ENCODE results near the gene SLC30A2.

The SLC30A2 gene

DNA sequence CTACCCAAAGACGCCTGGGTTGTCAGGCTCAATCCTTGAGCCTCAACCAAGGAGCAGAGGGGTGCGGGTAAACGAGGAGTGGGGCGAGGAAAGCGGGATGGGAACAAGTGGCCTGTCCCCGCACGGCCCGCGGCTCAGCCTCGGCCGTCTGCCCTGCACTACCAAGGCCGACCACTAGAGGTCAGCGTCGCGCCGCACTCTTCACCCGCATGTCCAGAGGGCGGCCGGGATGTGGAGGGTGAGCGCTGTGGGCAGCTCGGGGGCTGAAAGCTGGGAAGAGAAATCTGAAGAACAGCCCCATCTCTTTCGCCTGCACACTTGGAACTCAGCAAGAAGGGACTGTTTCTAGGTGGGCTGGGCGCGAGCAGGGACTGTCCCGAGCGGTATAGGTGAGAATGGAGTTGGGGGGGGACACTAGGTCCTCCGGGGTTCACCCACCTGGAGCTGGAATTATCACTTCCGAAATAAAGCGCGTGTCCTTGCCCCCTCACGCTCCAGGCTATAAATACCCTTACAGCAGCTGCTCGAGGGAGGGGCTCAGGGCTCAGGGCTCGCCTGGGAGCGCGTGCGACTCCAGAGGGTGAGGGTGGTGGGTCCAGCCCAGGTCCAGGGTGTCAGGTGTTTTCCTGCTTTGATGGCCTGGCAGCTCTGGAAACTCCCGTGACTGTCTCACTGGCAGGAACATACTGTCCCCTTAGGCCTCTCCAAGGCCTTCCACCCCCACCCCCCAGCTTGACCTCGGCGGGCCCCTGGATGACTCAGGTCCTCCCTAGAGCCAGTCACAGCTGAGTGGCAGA, 9.8 kb downstream of the SLC30A2 start:
- TF ChIP-seq, protein P1, sequence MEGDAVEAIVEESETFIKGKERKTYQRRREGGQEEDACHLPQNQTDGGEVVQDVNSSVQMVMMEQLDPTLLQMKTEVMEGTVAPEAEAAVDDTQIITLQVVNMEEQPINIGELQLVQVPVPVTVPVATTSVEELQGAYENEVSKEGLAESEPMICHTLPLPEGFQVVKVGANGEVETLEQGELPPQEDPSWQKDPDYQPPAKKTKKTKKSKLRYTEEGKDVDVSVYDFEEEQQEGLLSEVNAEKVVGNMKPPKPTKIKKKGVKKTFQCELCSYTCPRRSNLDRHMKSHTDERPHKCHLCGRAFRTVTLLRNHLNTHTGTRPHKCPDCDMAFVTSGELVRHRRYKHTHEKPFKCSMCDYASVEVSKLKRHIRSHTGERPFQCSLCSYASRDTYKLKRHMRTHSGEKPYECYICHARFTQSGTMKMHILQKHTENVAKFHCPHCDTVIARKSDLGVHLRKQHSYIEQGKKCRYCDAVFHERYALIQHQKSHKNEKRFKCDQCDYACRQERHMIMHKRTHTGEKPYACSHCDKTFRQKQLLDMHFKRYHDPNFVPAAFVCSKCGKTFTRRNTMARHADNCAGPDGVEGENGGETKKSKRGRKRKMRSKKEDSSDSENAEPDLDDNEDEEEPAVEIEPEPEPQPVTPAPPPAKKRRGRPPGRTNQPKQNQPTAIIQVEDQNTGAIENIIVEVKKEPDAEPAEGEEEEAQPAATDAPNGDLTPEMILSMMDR (IDR thresholded peaks at IDR 0.05; ENCODE audit: low read depth, low read length), result peak; percentile 96
- Histone ChIP-seq H3K27me3 (ENCODE audit: insufficient read depth, low read depth, severe bottlenecking) (no peaks in the 10 kb centered on the region), H3K9me3 (ENCODE audit: severe bottlenecking) (no peaks in the 10 kb centered on the region), H3K4me3 (ENCODE audit: low read depth, low read length) (peak overlapping the region; percentile 93), H3K36me3 (no peaks in the 10 kb centered on the region), H3K27ac (peak overlapping the region; percentile 72)
- peak; percentile 84 for DNase-seq

DNA sequence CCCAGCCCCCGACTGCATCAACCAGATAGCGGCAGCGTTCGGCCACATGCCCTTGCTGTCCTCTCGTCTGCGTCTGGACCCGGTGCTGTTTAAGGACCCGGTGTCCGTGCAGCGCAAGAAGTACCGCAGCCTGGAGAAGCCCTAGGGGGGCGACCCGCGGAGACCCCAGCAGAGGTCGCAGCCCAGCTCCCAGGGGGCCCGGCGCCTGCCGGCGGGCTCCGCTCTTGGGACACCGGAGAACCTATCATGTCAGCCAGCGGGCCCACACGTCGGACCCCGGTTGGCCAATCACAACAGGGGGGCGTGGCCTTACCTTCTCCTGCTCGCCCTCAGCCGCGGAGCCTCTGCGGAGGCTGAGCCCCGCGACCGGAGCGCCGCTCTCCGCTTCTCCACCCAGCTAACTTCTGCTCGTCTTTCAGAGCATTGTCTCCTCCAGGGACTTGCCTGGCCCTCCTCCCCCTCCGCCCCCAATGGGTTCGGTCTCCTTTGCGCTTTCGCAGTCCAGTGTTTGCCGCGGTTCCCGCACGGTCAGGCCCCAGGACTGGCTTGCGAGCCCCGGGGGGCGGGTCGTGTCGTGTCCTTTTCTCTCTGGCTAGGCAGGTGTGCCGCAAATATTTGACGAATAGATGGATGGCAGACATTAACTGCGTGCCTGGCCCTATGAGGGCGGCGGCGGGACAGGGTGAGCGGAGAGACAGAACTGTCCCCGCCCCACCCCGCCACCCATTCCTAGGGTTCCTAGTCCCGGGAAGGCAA, 10.5 kb downstream of the SLC30A2 start:
- DNase-seq, result peak; percentile 96
- TF ChIP-seq, protein P1 (IDR thresholded peaks at IDR 0.05; ENCODE audit: low read depth, low read length), result peak; percentile 28; the same call in 1 of the 2 replicates
- peak overlapping the region; percentile 93 for H3K4me3 ChIP-seq (ENCODE audit: low read depth, low read length)
- H3K9me3 ChIP-seq (ENCODE audit: severe bottlenecking), result no peaks in the 10 kb centered on the region
- H3K27ac ChIP-seq, result peak overlapping the region; percentile 72
- no peaks in the 10 kb centered on the region for H3K36me3 ChIP-seq
- no peaks in the 10 kb centered on the region for H3K27me3 ChIP-seq (ENCODE audit: insufficient read depth, low read depth, severe bottlenecking)

DNA sequence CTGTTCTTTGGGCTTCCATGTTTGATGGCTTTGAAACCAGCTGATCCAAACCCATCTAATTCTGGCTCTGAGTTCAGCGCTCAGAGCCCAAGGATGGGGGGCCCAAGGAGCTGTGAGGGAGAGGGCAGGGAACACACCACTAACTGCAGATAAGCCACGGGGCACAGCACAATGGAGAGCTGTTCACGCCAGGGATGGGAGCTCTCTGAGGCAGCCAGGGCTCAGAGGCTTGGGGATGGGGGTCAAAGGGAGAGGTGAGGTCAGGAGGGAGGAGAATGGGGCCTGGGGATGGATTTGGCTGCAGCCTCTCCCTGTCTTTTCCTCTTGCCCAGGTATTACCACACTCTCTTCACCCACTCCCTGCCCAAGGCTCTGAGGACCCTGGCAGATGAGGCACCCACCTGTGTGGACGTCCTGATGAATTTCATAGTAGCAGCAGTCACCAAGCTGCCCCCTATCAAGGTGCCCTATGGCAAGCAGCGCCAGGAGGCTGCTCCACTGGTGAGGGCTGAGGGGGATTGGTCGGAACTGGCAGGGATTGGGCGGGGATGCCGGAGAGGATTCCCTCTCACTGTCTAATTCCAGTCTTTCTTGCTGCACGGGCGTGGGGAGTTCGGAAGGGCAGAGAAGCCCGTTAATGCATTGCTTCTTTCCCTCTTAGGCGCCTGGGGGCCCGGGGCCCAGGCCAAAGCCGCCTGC, 11.3 kb downstream of the SLC30A2 start:
- TF ChIP-seq, protein P1 (IDR thresholded peaks at IDR 0.05; ENCODE audit: low read depth, low read length), result no peak
- peak overlapping the region; percentile 72 for H3K27ac ChIP-seq
- DNase-seq, result peak; percentile 35
- H3K4me3 ChIP-seq (ENCODE audit: low read depth, low read length), result peak overlapping the region; percentile 93
- H3K27me3 ChIP-seq (ENCODE audit: insufficient read depth, low read depth, severe bottlenecking), result no peaks in the 10 kb centered on the region
- no peaks in the 10 kb centered on the region for H3K36me3 ChIP-seq
- no peaks in the 10 kb centered on the region for H3K9me3 ChIP-seq (ENCODE audit: severe bottlenecking)

DNA sequence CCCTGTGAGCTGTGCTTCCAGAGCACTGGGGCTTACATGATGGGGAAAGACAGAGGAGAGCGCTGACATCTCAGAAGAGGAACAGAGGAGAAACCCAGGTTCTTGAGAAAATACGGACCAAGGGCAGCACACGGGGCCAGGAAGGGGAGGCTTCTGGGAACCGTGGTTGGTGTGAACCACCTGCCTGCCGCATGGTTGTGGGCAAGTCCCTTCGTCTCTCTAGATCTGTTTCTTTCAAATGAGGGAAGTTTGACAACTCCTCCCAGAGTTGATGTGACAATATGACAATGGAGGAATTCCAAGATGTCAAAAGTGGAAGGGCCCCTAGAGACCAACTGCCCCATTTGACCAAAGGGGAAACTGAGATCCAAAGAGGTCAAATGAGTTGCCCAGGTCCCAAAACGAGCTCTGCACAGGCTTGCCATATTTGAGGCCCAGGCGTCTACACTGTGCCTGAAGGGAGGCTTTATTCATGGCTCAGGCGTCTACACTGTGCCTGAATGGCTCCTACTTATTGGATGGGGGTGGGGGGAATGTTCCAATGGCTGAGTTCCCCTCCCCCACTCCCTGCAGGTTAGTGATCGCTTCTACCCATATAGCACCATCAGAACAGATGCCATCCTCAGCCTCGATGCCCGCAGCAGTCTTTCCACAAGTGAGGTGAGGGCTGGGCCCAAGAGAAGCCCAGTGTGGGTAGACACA, 13.1 kb downstream of the SLC30A2 start:
- no peaks in the 10 kb centered on the region for H3K27me3 ChIP-seq (ENCODE audit: insufficient read depth, low read depth, severe bottlenecking)
- H3K9me3 ChIP-seq (ENCODE audit: severe bottlenecking), result no peaks in the 10 kb centered on the region
- no peak overlapping the region for H3K4me3 ChIP-seq (ENCODE audit: low read depth, low read length)
- DNase-seq, result no peak
- no peaks in the 10 kb centered on the region for H3K36me3 ChIP-seq
- TF ChIP-seq, protein P1 (IDR thresholded peaks at IDR 0.05; ENCODE audit: low read depth, low read length), result no peak
- no peak overlapping the region for H3K27ac ChIP-seq

DNA sequence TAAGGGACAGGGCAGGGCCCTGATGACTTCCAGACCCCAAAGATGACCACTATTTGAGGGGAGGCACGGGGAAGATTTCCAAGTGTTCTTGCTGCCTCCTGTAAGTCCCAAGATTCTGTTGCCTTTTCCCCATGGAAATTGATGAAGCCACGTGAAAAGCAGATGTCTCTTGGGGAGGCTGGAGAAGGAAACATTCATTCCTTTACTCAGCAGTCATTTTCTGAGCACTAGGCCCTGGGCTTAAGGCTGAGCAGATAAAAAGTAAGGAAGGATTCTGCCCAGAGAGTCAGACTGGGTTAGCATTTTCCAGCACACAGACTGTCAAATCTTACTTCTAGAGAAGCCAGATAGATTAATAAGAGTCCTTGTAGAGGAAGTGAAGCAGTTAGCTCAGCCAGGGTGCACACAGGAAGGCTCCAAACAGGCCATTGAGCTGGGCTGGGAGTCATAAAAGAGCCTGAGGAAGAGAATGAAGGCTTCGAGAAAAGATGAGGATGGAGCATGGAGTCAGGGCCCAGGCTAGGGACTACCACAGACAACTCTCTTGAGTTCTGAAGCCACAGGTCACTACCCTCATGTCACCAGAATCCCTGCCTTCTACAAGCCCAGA, 14.2 kb downstream of the SLC30A2 start:
- DNase-seq, result no peak
- TF ChIP-seq, protein P1 (IDR thresholded peaks at IDR 0.05; ENCODE audit: low read depth, low read length), result no peak
- no peaks in the 10 kb centered on the region for H3K36me3 ChIP-seq
- H3K4me3 ChIP-seq (ENCODE audit: low read depth, low read length), result no peak overlapping the region
- H3K27me3 ChIP-seq (ENCODE audit: insufficient read depth, low read depth, severe bottlenecking), result no peaks in the 10 kb centered on the region
- H3K27ac ChIP-seq, result no peak overlapping the region
- H3K9me3 ChIP-seq (ENCODE audit: severe bottlenecking), result no peaks in the 10 kb centered on the region

Data from WERI-Rb-1 (cell line).